ENCODE data around the gene H1-8. TPM values are rescaled to one million over a fixed set of nuclear protein-coding genes. Genes with fewer than 3 reads are reported as not detected.

Gene H1-8
- total RNA-seq, 1 experiment from 2014 or later = not detected

GRCh38 chr3:129592381-129593131, 49.6 kb downstream of the H1-8 start:
- Histone ChIP-seq H3K9me3 (ENCODE audit: control insufficient read depth in 1 of 2, insufficient read depth in 1 of 2, low read depth in 1 of 2, low read length in 2 of 2) (no peaks in the 10 kb centered on the region), H3K36me3 (ENCODE audit: control insufficient read depth in 1 of 2, insufficient read depth in 2 of 2, low read length in 2 of 2) (no peaks in the 10 kb centered on the region), H4K20me1 (ENCODE audit: insufficient read depth) (no peaks in the 10 kb centered on the region), H3K4me3 (replicated peaks in 1 of 2; ENCODE audit: low read depth in 1 of 2, low read length in 2 of 2) (no peak overlapping the region), H3K4me2 (ENCODE audit: low read length) (no peak overlapping the region), H2AFZ (ENCODE audit: low read depth, low read length, poor library complexity, severe bottlenecking) (no peak overlapping the region), H3K9ac (ENCODE audit: low read length) (no peak overlapping the region), H3K27ac (ENCODE audit: low read depth, low read length) (no peak overlapping the region), H3K27me3 (ENCODE audit: insufficient read depth, low read length) (no peaks in the 10 kb centered on the region), H3K9me2 (ENCODE audit: insufficient read depth) (no peaks in the 10 kb centered on the region), H3K4me1 (ENCODE audit: control insufficient read depth in 1 of 2, insufficient read depth in 2 of 2, low read length in 2 of 2) (peaks cover 0 to 9% of the 10 kb centered on the region in 2 experiments; a peak in 2 of 4 replicates), H3K79me2 (ENCODE audit: insufficient read depth, low read length) (peaks cover 6% of the 10 kb centered on the region; the same call in 1 of the 2 replicates)
- intact Hi-C loops (cut with micrococcal nuclease) = no loop called here
- DNase-seq (ENCODE audit: low read depth, low spot score) (no peak), ATAC-seq (no peak)
- BruUV-seq (replicated peaks) = no TSS peak
- ChIA-PET RAD21 (ENCODE audit: low non-redundant PET in 1 of 2, low total read pairs in 2 of 2, uncharacterized antibody in 2 of 2, unreplicated experiment in 2 of 2) (no interaction called here), CTCF (no interaction called here), POLR2A (no interaction called here)
- TF ChIP-seq EZH2phosphoT487 (IDR thresholded peaks at IDR 0.05; ENCODE audit: borderline replicate concordance) (no peak), REST (IDR thresholded peaks at IDR 0.05; ENCODE audit: low read depth) (no peak), ATF3 (IDR thresholded peaks at IDR 0.05) (no peak), POLR2AphosphoS5 (IDR thresholded peaks at IDR 0.05; ENCODE audit: low read depth, low read length) (no peak), CBX3 (IDR thresholded peaks at IDR 0.05; ENCODE audit: low read depth) (no peak), POLR2A (IDR thresholded peaks at IDR 0.05; ENCODE audit: borderline replicate concordance, extremely low read depth, insufficient read depth, insufficient read length) (no peak), ZNF274 (IDR thresholded peaks at IDR 0.05; ENCODE audit: low read depth, low read length) (no peak)
